NT2/D1 (cell line): ENCODE data around the gene NRXN3.

Experiments used
- SUZ12 ChIP-seq: IDR thresholded peaks from 2 replicates; pipeline ENCODE4 v1.6.1; 2011; ENCODE audit not compliant: insufficient read length, insufficient read depth; ENCODE audit errors: extremely low read depth
- ZNF274 ChIP-seq: IDR thresholded peaks from 2 replicates; pipeline ENCODE4 v1.6.1; 2011; ENCODE audit warnings: mild to moderate bottlenecking, low read depth, low read length

DNA sequence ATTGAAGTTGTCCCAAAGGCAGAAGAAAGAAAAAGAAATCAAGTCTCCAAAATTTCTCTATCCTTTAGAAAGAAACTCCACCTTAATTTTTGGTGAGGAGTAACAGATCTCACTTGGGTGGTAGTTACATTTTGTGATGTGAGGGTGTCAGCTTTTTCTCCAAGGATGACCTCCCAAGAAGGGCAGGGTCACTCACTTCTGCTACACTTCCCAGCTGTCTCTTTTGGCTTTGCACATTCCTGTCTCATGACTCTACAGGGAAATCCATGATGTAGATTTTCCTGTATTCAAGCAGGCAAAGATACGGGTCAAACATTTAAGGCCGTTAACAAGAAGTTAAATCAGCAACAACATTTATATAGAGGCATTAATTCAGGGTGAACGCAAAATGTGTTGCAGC lies 1016.4 kb downstream of the NRXN3 start:
- TF ChIP-seq ZNF274 (no peak), SUZ12 (no peak)
